HEK293 (cell line): ENCODE measurements around the gene KIF13A.

Experiments used
- CTCF ChIA-PET: fragments of 350-600 bp; formaldehyde crosslinking; extraction: SDS; loops from one replicate; lab custom pipeline; 2021; ENCODE audit warnings: antibody characterized with exemption; lab: Yijun Ruan, JAX
- POLR2A ChIA-PET: fragments of 300-600 bp; formaldehyde crosslinking; extraction: SDS; loops from one replicate; lab custom pipeline; 2020; ENCODE audit warnings: antibody characterized with exemption, inconsistent platforms; lab: Yijun Ruan, JAX
- H3K27ac ChIP-seq: fragments of 200-500 bp; sonication (Bioruptor generic); 2 replicates; pipeline ENCODE4 v1.5.1; 2014; ENCODE audit warnings: low read depth, low read length, control low read depth, inconsistent platforms; ENCODE audit errors: extremely low read depth
- H3K36me3 ChIP-seq, 2 experiments: fragments of 200-500 bp in 1 of 2; sonication (Bioruptor generic) in 1 of 2; 1 replicate in 1 of 2; 2 replicates in 1 of 2; pipeline ENCODE4 v1.5.1; 2014 to 2017; ENCODE audit warnings: inconsistent platforms in 2 of 2, low read length in 2 of 2; ENCODE audit not compliant: control insufficient read depth in 2 of 2, insufficient read depth in 1 of 2
- H3K4me1 ChIP-seq: fragments of 200-500 bp; sonication (Bioruptor generic); 2 replicates; pipeline ENCODE4 v1.5.1; 2014; ENCODE audit warnings: mild to moderate bottlenecking, low read length, inconsistent platforms; ENCODE audit not compliant: control insufficient read depth, insufficient read depth
- H3K4me3 ChIP-seq: 2 replicates; pipeline ENCODE4 v1.5.1; 2011; ENCODE audit warnings: low read depth, mild to moderate bottlenecking, control low read depth, low read length, moderate library complexity
- H3K9me3 ChIP-seq: fragments of 200-500 bp; sonication (Bioruptor generic); 2 replicates; pipeline ENCODE4 v1.5.1; 2014; ENCODE audit warnings: low read depth, low read length, inconsistent platforms; ENCODE audit not compliant: control insufficient read depth, insufficient read depth
- BCL6B ChIP-seq: fragments of 450-650 bp; formaldehyde crosslinking; IDR thresholded peaks from 2 replicates; pipeline ENCODE4 v1.5.1; 2017; ENCODE audit warnings: missing biosample characterization, missing genetic modification characterization
- CTCF ChIP-seq: fragments of 450-650 bp; formaldehyde crosslinking; IDR thresholded peaks from 2 replicates; pipeline ENCODE4 v1.5.1; 2016; ENCODE audit warnings: missing biosample characterization, missing genetic modification characterization
- ELK4 ChIP-seq: IDR thresholded peaks from 2 replicates; pipeline ENCODE4 v1.6.1; 2011; ENCODE audit warnings: mild to moderate bottlenecking, low read depth, low read length, borderline replicate concordance
- HOXD13 ChIP-seq: sonication (generic); formaldehyde crosslinking; IDR thresholded peaks from 2 replicates; pipeline ENCODE4 v1.8.0; 2022; ENCODE audit warnings: missing genetic modification reagents, borderline replicate concordance
- KLF17 ChIP-seq: fragments of 450-650 bp; formaldehyde crosslinking; IDR thresholded peaks from 2 replicates; pipeline ENCODE4 v1.5.1; 2016; ENCODE audit warnings: missing biosample characterization, missing genetic modification characterization
- PRDM1 ChIP-seq: fragments of 450-650 bp; formaldehyde crosslinking; IDR thresholded peaks from 2 replicates; pipeline ENCODE4; 2016; ENCODE audit warnings: missing biosample characterization, missing genetic modification characterization
- REPIN1 ChIP-seq: fragments of 450-650 bp; formaldehyde crosslinking; IDR thresholded peaks from 2 replicates; pipeline ENCODE4 v1.5.1; 2017; ENCODE audit warnings: missing biosample characterization, missing genetic modification characterization, low read depth
- ZFP69B ChIP-seq: fragments of 450-650 bp; formaldehyde crosslinking; IDR thresholded peaks from 2 replicates; pipeline ENCODE4 v1.5.1; 2016; ENCODE audit warnings: missing biosample characterization, missing genetic modification characterization
- ZNF112 ChIP-seq: fragments of 450-650 bp; formaldehyde crosslinking; IDR thresholded peaks from 2 replicates; pipeline ENCODE4 v1.5.0; 2017; ENCODE audit warnings: missing biosample characterization, missing genetic modification characterization
- ZNF157 ChIP-seq: fragments of 450-650 bp; formaldehyde crosslinking; IDR thresholded peaks from 2 replicates; pipeline ENCODE4 v1.5.1; 2016; ENCODE audit warnings: missing biosample characterization, missing genetic modification characterization
- ZNF274 ChIP-seq, 2 experiments: fragments of 200-500 bp in 1 of 2; fragments of 450-650 bp in 1 of 2; sonication (Bioruptor generic) in 1 of 2; formaldehyde crosslinking in 1 of 2; IDR thresholded peaks; 2 replicates each; pipeline versions ENCODE4 v1.5.1 to v1.6.1; 2014 to 2016; ENCODE audit warnings: borderline replicate concordance in 1 of 2, inconsistent platforms in 1 of 2, low read length in 1 of 2, missing biosample characterization in 1 of 2, missing genetic modification characterization in 1 of 2
- ZNF473 ChIP-seq: fragments of 450-650 bp; formaldehyde crosslinking; IDR thresholded peaks from 2 replicates; pipeline ENCODE4 v1.5.1; 2017; ENCODE audit warnings: missing biosample characterization, missing genetic modification characterization
- ZNF596 ChIP-seq: fragments of 450-650 bp; IDR thresholded peaks from 2 replicates; pipeline ENCODE4 v1.5.0; 2018; ENCODE audit warnings: missing biosample characterization, mild to moderate bottlenecking, missing genetic modification characterization, moderate library complexity
- ZNF626 ChIP-seq: fragments of 450-650 bp; sonication (Bioruptor Pico); formaldehyde crosslinking; IDR thresholded peaks from 2 replicates; pipeline ENCODE4 v1.5.1; 2018; ENCODE audit warnings: missing biosample characterization, missing genetic modification characterization, inconsistent platforms
- ZNF645 ChIP-seq: fragments of 450-650 bp; formaldehyde crosslinking; IDR thresholded peaks from 2 replicates; pipeline ENCODE4; 2016; ENCODE audit warnings: missing biosample characterization, missing genetic modification characterization
- ZNF654 ChIP-seq: fragments of 450-650 bp; formaldehyde crosslinking; IDR thresholded peaks from 2 replicates; pipeline ENCODE4 v1.5.1; 2016; ENCODE audit warnings: low read depth, missing biosample characterization, missing genetic modification characterization
- ZNF658 ChIP-seq: fragments of 450-650 bp; formaldehyde crosslinking; IDR thresholded peaks from 2 replicates; pipeline ENCODE4; 2016; ENCODE audit warnings: missing biosample characterization, missing genetic modification characterization
- ZNF677 ChIP-seq: fragments of 450-650 bp; IDR thresholded peaks from 2 replicates; pipeline ENCODE4 v1.5.0; 2018; ENCODE audit warnings: missing biosample characterization, mild to moderate bottlenecking, missing genetic modification characterization, moderate library complexity
- ZNF704 ChIP-seq: fragments of 450-650 bp; formaldehyde crosslinking; IDR thresholded peaks from 2 replicates; pipeline ENCODE4 v1.5.1; 2016; ENCODE audit warnings: missing biosample characterization, missing genetic modification characterization
- ZNF768 ChIP-seq: fragments of 450-650 bp; formaldehyde crosslinking; IDR thresholded peaks from 2 replicates; pipeline ENCODE4 v1.5.1; 2018; ENCODE audit warnings: missing biosample characterization, mild to moderate bottlenecking, missing genetic modification characterization

Gene KIF13A

GRCh38 chr6:17744019-17744756 is 243.2 kb downstream of the KIF13A start:
- TF ChIP-seq ZNF157 (tag by site-specific recombination) (no peak), ELK4 (no peak), ZNF112 (tag by site-specific recombination) (no peak), ZNF274 (IDR thresholded peaks at IDR 0.05; ENCODE audit: low read length) (no peak), ZNF274 (tag by site-specific recombination; IDR thresholded peaks at IDR 0.05; ENCODE audit: borderline replicate concordance) (no peak), ZFP69B (tag by site-specific recombination) (no peak), KLF17 (tag by site-specific recombination) (no peak), PRDM1 (tag by site-specific recombination) (no peak), ZNF654 (tag by site-specific recombination) (no peak), ZNF658 (tag by site-specific recombination) (no peak), ZNF677 (tag by site-specific recombination) (no peak), REPIN1 (tag by site-specific recombination) (no peak), CTCF (tag by site-specific recombination) (no peak), ZNF596 (tag by site-specific recombination) (no peak), BCL6B (tag by site-specific recombination) (no peak), ZNF768 (no peak), ZNF645 (tag by site-specific recombination) (no peak), ZNF704 (tag by site-specific recombination) (no peak), ZNF473 (tag by site-specific recombination) (no peak), HOXD13 (CRISPR knock-in tag) (no peak), ZNF626 (no peak)
- TF ChIP-seq, all 188 proteins: peak for 0
- H3K36me3 ChIP-seq: no peaks in the 10 kb centered on the region
- H3K27ac ChIP-seq: no peak overlapping the region
- ChIA-PET CTCF (interaction anchor here (0.8 kb wide), 1 partner anchor 60 kb away, joined by 4 read pairs; no protein-coding TSS in a partner anchor), POLR2A (interaction anchor here (0.6 to 0.9 kb wide), 2 partner anchors 16 to 144 kb away, joined by 6 to 8 read pairs; partner anchors contain the start of gene FAM8A1)
- no peaks in the 10 kb centered on the region for H3K9me3 ChIP-seq
- H3K4me3 ChIP-seq: no peak overlapping the region
- no peaks in the 10 kb centered on the region for H3K4me1 ChIP-seq
